ENCODE results near the gene HDAC2.

Gene HDAC2

GRCh38 chr6:113930183-113930582 is 40.8 kb downstream of the HDAC2 start:
- no peaks in the 10 kb centered on the region for H3K27me3 ChIP-seq (ENCODE audit: insufficient read depth, low read length, poor library complexity, severe bottlenecking)
- no peaks in the 10 kb centered on the region for H3K9me2 ChIP-seq (replicated peaks; ENCODE audit: low read depth, low read length)
- peaks cover 4% of the 10 kb centered on the region; the same call in 1 of the 2 replicates for H3K9me3 ChIP-seq (ENCODE audit: insufficient read depth, low read depth, low read length)
- 0 out of 2 replicates have a peak, but pooled peaks cover 3% of the 10 kb centered on the region for H3K36me3 ChIP-seq (ENCODE audit: insufficient read depth, low read length)
- H3K4me1 ChIP-seq (ENCODE audit: insufficient read depth, low read length, poor library complexity, severe bottlenecking), result no peaks in the 10 kb centered on the region
- H2AFZ ChIP-seq (ENCODE audit: low read length), result no peak overlapping the region
- H3K9ac ChIP-seq (ENCODE audit: low read depth, low read length, poor library complexity, severe bottlenecking), result no peak overlapping the region
- no peaks in the 10 kb centered on the region for H3F3A ChIP-seq (ENCODE audit: low read depth)
- H4K20me1 ChIP-seq (ENCODE audit: insufficient read depth, low read length, poor library complexity, severe bottlenecking), result no peaks in the 10 kb centered on the region
- H3K4me3 ChIP-seq (ENCODE audit: low read length, poor library complexity, severe bottlenecking), result no peak overlapping the region
- H3K4me2 ChIP-seq (ENCODE audit: low read depth, low read length, poor library complexity, severe bottlenecking), result no peak overlapping the region
- no peaks in the 10 kb centered on the region for H3K79me2 ChIP-seq (ENCODE audit: insufficient read depth, low read length)
- TF ChIP-seq EZH2phosphoT487 (IDR thresholded peaks at IDR 0.05; ENCODE audit: borderline replicate concordance), result no peak
- TF ChIP-seq CTCF (conservative IDR thresholded peaks at IDR 0.05; ENCODE audit: low read length), result no peak

- H3K9ac ChIP-seq (ENCODE audit: low read depth, low read length, poor library complexity, severe bottlenecking), result no peak overlapping the region
- no peaks in the 10 kb centered on the region for H3K36me3 ChIP-seq (ENCODE audit: insufficient read depth, low read length)
- no peak overlapping the region for H2AFZ ChIP-seq (ENCODE audit: low read length)
- H3K79me2 ChIP-seq (ENCODE audit: insufficient read depth, low read length), result no peaks in the 10 kb centered on the region
- H3K4me1 ChIP-seq (ENCODE audit: insufficient read depth, low read length, poor library complexity, severe bottlenecking), result peaks cover 7% of the 10 kb centered on the region
- no peaks in the 10 kb centered on the region for H3K9me2 ChIP-seq (replicated peaks; ENCODE audit: low read depth, low read length)
- H3K4me2 ChIP-seq (ENCODE audit: low read depth, low read length, poor library complexity, severe bottlenecking), result no peak overlapping the region
- no peak overlapping the region for H3K4me3 ChIP-seq (ENCODE audit: low read length, poor library complexity, severe bottlenecking)
- H4K20me1 ChIP-seq (ENCODE audit: insufficient read depth, low read length, poor library complexity, severe bottlenecking), result no peaks in the 10 kb centered on the region
- H3K9me3 ChIP-seq (ENCODE audit: insufficient read depth, low read depth, low read length), result peaks cover 4% of the 10 kb centered on the region; the same call in 1 of the 2 replicates
- no peaks in the 10 kb centered on the region for H3K27me3 ChIP-seq (ENCODE audit: insufficient read depth, low read length, poor library complexity, severe bottlenecking)
- TF ChIP-seq EZH2phosphoT487 (IDR thresholded peaks at IDR 0.05; ENCODE audit: borderline replicate concordance) (no peak), CTCF (conservative IDR thresholded peaks at IDR 0.05; ENCODE audit: low read length) (no peak)
- no peaks in the 10 kb centered on the region for H3F3A ChIP-seq (ENCODE audit: low read depth)
These were observed 43.9 kb downstream of the HDAC2 start for GRCh38 chr6:113927001-113927400.

- no peak for TF ChIP-seq EZH2phosphoT487 (IDR thresholded peaks at IDR 0.05; ENCODE audit: borderline replicate concordance)
- TF ChIP-seq CTCF (conservative IDR thresholded peaks at IDR 0.05; ENCODE audit: low read length), result no peak
- no peaks in the 10 kb centered on the region for H3K36me3 ChIP-seq (ENCODE audit: insufficient read depth, low read length)
These were observed 45.6 kb downstream of the HDAC2 start for GRCh38 chr6:113925378-113925777.

More at GRCh38 chr6:113925378-113925777, 45.6 kb downstream of the HDAC2 start:
- Histone ChIP-seq H3K9ac (ENCODE audit: low read depth, low read length, poor library complexity, severe bottlenecking) (no peak overlapping the region), H3F3A (ENCODE audit: low read depth) (no peaks in the 10 kb centered on the region), H3K27me3 (ENCODE audit: insufficient read depth, low read length, poor library complexity, severe bottlenecking) (no peaks in the 10 kb centered on the region), H3K4me2 (ENCODE audit: low read depth, low read length, poor library complexity, severe bottlenecking) (no peak overlapping the region), H3K9me2 (replicated peaks; ENCODE audit: low read depth, low read length) (no peaks in the 10 kb centered on the region), H3K4me3 (ENCODE audit: low read length, poor library complexity, severe bottlenecking) (no peak overlapping the region), H3K79me2 (ENCODE audit: insufficient read depth, low read length) (no peaks in the 10 kb centered on the region), H4K20me1 (ENCODE audit: insufficient read depth, low read length, poor library complexity, severe bottlenecking) (no peaks in the 10 kb centered on the region), H3K4me1 (ENCODE audit: insufficient read depth, low read length, poor library complexity, severe bottlenecking) (peaks cover 19% of the 10 kb centered on the region), H2AFZ (ENCODE audit: low read length) (no peak overlapping the region), H3K9me3 (ENCODE audit: insufficient read depth, low read depth, low read length) (peaks cover 4% of the 10 kb centered on the region; the same call in 1 of the 2 replicates)

All from Loucy (cell line).